Endothelial cell of umbilical vein (primary cell): ENCODE data around the gene SLC2A1. TPM values are rescaled to one million over a fixed set of nuclear protein-coding genes. Genes with fewer than 3 reads are reported as not detected.

Source experiments
- BruUV-seq: library from RNA; stranded (reverse); fragments of 400-500 nt; replicated peaks from 2 replicates; lab custom pipeline; 2021; lab: Mats Ljungman, UMichigan
- CTCF ChIA-PET: fragments of 300-600, 350-600 bp; sonication (Branson Sonifier 250); formaldehyde crosslinking; loops from one replicate; lab custom pipeline; 2021; ENCODE audit warnings: antibody characterized with exemption, inconsistent platforms; lab: Charles Lee
- POLR2A ChIA-PET: fragments of 300-600, 350-600 bp; sonication (Branson Sonifier 250); formaldehyde crosslinking; loops from one replicate; lab custom pipeline; 2021; ENCODE audit warnings: antibody characterized with exemption, inconsistent platforms; lab: Charles Lee
- DNase-seq: peaks from one replicate; pipeline ENCODE4 v3.0.0-alpha.2; 2011; ENCODE audit warnings: low read depth, low spot score
- FAIRE-seq: peaks from 2 replicates; lab custom pipeline; 2011; peaks lifted over from hg19 to GRCh38; lab: Jason Lieb, UNC
- H2AFZ ChIP-seq: 2 replicates; pipeline ENCODE4 v1.6.0; 2012; ENCODE audit warnings: low read depth, low read length, control low read depth, inconsistent platforms
- H3K27ac ChIP-seq: 2 replicates; pipeline ENCODE4 v1.5.1; 2011; ENCODE audit warnings: low read depth, mild to moderate bottlenecking, control low read depth, low read length, moderate library complexity; ENCODE audit not compliant: insufficient read depth
- H3K27me3 ChIP-seq, 2 experiments: 2 replicates each; pipeline versions ENCODE4 v1.6.0 to v1.6.1; 2011; ENCODE audit warnings: low read length in 2 of 2, mixed read lengths in 1 of 2; ENCODE audit not compliant: control insufficient read depth in 2 of 2, insufficient read depth in 2 of 2
- H3K36me3 ChIP-seq, 2 experiments: 2 replicates in 1 of 2; 3 replicates in 1 of 2; pipeline ENCODE4 v1.5.1; 2011; ENCODE audit warnings: low read length in 2 of 2, mild to moderate bottlenecking in 1 of 2, moderate library complexity in 1 of 2; ENCODE audit not compliant: control insufficient read depth in 2 of 2, insufficient read depth in 2 of 2; ENCODE audit errors: extremely low read depth in 1 of 2
- H3K4me1 ChIP-seq: 3 replicates; pipeline ENCODE4 v1.5.1; 2011; ENCODE audit warnings: mild to moderate bottlenecking, low read length; ENCODE audit not compliant: control insufficient read depth, insufficient read depth; ENCODE audit errors: extremely low read depth
- H3K4me2 ChIP-seq: 2 replicates; pipeline ENCODE4 v1.6.1; 2011; ENCODE audit warnings: low read length, control low read depth, mixed read lengths; ENCODE audit not compliant: insufficient read depth
- H3K4me3 ChIP-seq, 3 experiments: fragments of 200-600 bp in 1 of 3; sonication (generic), shearing (Covaris generic) in 1 of 3; replicated peaks in 1 of 3; 2 replicates each; pipeline ENCODE4 v1.5.1; 2011 to 2016; ENCODE audit warnings: control low read depth in 3 of 3, low read length in 3 of 3, mild to moderate bottlenecking in 2 of 3, inconsistent platforms in 1 of 3, low read depth in 1 of 3, moderate library complexity in 1 of 3; ENCODE audit not compliant: insufficient read depth in 1 of 3
- H3K79me2 ChIP-seq: 2 replicates; pipeline ENCODE4 v1.6.0; 2012; ENCODE audit warnings: low read length, inconsistent platforms; ENCODE audit not compliant: control insufficient read depth, insufficient read depth
- H3K9ac ChIP-seq: replicated peaks from 2 replicates; pipeline ENCODE3; 2011; ENCODE audit warnings: low read length, control low read depth; ENCODE audit not compliant: insufficient read depth; ENCODE audit errors: extremely low read depth
- H3K9me1 ChIP-seq: replicated peaks from 3 replicates; pipeline ENCODE4 v1.6.0; 2011; ENCODE audit warnings: mild to moderate bottlenecking, low read length; ENCODE audit not compliant: control insufficient read depth, insufficient read depth; ENCODE audit errors: extremely low read depth
- H3K9me3 ChIP-seq: replicated peaks from 2 replicates; pipeline ENCODE4 v1.5.1; 2012; ENCODE audit warnings: low read length, inconsistent platforms; ENCODE audit not compliant: control insufficient read depth, insufficient read depth
- H4K20me1 ChIP-seq: replicated peaks from 2 replicates; pipeline ENCODE3; 2011; ENCODE audit warnings: mild to moderate bottlenecking, low read length; ENCODE audit not compliant: control insufficient read depth, insufficient read depth; ENCODE audit errors: extremely low read depth
- EZH2 ChIP-seq: IDR thresholded peaks from 2 replicates; pipeline ENCODE4 v1.6.1; 2012; ENCODE audit warnings: borderline replicate concordance, low read depth, mild to moderate bottlenecking, moderate library complexity, low read length, inconsistent platforms; ENCODE audit not compliant: severe bottlenecking
- FOS ChIP-seq: IDR thresholded peaks from 2 replicates; pipeline ENCODE4 v1.6.1; 2011; ENCODE audit warnings: mild to moderate bottlenecking, low read length, moderate library complexity, borderline replicate concordance; ENCODE audit not compliant: insufficient read depth
- GATA2 ChIP-seq: IDR thresholded peaks from 2 replicates; pipeline ENCODE4 v1.7.0; 2011; ENCODE audit warnings: low read depth, mild to moderate bottlenecking, moderate library complexity, mixed read lengths, low read length; ENCODE audit not compliant: insufficient read length, insufficient read depth
- JUN ChIP-seq: IDR thresholded peaks from 2 replicates; pipeline ENCODE4 v1.6.1; 2011; ENCODE audit warnings: borderline replicate concordance, low read depth; ENCODE audit not compliant: insufficient read length, insufficient read depth
- MYC ChIP-seq: IDR thresholded peaks from one replicate; pipeline ENCODE4 v1.6.1; 2011; ENCODE audit warnings: mild to moderate bottlenecking, low read depth, low read length
- POLR2A ChIP-seq: IDR thresholded peaks from 2 replicates; pipeline ENCODE4 v1.6.1; 2012; ENCODE audit warnings: low read depth, mild to moderate bottlenecking, control low read depth, low read length
- POLR2AphosphoS5 ChIP-seq: IDR thresholded peaks from 2 replicates; pipeline ENCODE4 v1.6.1; 2012; ENCODE audit warnings: low read depth, mild to moderate bottlenecking, control low read depth, low read length, moderate library complexity; ENCODE audit not compliant: insufficient read depth
- dilution Hi-C: fragments of 300-500 bp; cut with MboI; formaldehyde crosslinking; loops from one replicate; pipeline ENCODE4 v1.15.0; 2019; ENCODE audit warnings: low sequenced_read_pairs; ENCODE audit not compliant: extremely low pct_ligation_motif_present
- intact Hi-C: fragments of 100-400 bp; cut with micrococcal nuclease; formaldehyde crosslinking; loops from one replicate; pipeline ENCODE4 v1.10.0; 2022
- polyA plus RNA-seq, 4 experiments: library from polyadenylated mRNA; depleted of rRNA in 3 of 4; stranded (reverse) in 3 of 4; unstranded in 1 of 4; fragments of >200 nt; gene quantifications; 2 replicates each; pipeline versions ENCODE4 v1.2.1 to v1.2.3, GENCODE V29; 2011 to 2012; ENCODE audit warnings: missing spikeins in 1 of 4
- total RNA-seq: library from RNA; stranded (reverse); gene quantifications from 2 replicates; pipeline ENCODE4 v1.2.3, GENCODE V29; 2021
- TF ChIP-seq, protein P1 (sequence below): IDR thresholded peaks from 2 replicates; pipeline ENCODE4 v1.6.1; 2011; ENCODE audit not compliant: insufficient read depth, insufficient read length
- TF ChIP-seq, protein P2 (sequence below), 2 donors: IDR thresholded peaks; 1 replicate in 1 of 2; 2 replicates in 1 of 2; pipeline ENCODE4 v1.5.1; 2011; ENCODE audit warnings: low read length in 2 of 2, mild to moderate bottlenecking in 2 of 2, moderate library complexity in 2 of 2, control low read depth in 1 of 2, inconsistent platforms in 1 of 2, low read depth in 1 of 2; ENCODE audit not compliant: insufficient read depth in 1 of 2; ENCODE audit errors: extremely low read depth in 1 of 2

The SLC2A1 gene
- total and polyA plus RNA-seq, 2 donors (not counting 3 experiments of a cell fraction or from before 2014, with no cell fraction given), result 42.2 to 46.5 TPM

DNA sequence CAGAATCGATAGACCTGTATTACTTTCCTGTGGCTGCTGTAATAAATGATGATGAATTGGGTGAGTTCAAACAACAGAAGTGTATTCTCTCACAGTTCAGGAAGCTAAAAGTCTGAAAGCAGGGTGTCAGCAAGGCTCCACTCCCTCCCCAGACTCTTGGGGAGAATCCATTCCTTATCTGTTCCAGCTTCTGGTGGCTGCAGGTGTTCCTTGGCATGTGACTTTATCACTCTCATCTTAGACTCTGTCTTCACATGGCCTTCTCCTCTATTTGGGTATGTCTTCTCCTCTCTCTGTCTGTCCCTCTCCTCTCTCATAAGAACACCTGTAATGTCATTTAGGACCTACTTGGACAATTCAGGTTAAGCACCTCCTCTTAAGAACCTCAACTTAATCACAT is 44.1 kb upstream of the SLC2A1 start:
- Histone ChIP-seq H4K20me1 (no peaks in the 10 kb centered on the region), H3K9me1 (no peaks in the 10 kb centered on the region), H3K27me3 (peaks cover 6 to 7% of the 10 kb centered on the region in 2 experiments), H2AFZ (no peak overlapping the region), H3K9me3 (no peaks in the 10 kb centered on the region), H3K79me2 (no peaks in the 10 kb centered on the region), H3K4me3 (no peak overlapping the region), H3K4me2 (no peak overlapping the region), H3K36me3 (no peaks in the 10 kb centered on the region), H3K9ac (no peak overlapping the region), H3K27ac (no peak overlapping the region), H3K4me1 (no peaks in the 10 kb centered on the region)
- no TSS peak for BruUV-seq
- ChIA-PET POLR2A (no interaction called here), CTCF (no interaction called here)
- no peak for TF ChIP-seq EZH2
- no peak for TF ChIP-seq POLR2AphosphoS5
- TF ChIP-seq GATA2, result no peak
- TF ChIP-seq, protein P1, sequence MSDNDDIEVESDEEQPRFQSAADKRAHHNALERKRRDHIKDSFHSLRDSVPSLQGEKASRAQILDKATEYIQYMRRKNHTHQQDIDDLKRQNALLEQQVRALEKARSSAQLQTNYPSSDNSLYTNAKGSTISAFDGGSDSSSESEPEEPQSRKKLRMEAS, result no peak
- TF ChIP-seq, protein P2, sequence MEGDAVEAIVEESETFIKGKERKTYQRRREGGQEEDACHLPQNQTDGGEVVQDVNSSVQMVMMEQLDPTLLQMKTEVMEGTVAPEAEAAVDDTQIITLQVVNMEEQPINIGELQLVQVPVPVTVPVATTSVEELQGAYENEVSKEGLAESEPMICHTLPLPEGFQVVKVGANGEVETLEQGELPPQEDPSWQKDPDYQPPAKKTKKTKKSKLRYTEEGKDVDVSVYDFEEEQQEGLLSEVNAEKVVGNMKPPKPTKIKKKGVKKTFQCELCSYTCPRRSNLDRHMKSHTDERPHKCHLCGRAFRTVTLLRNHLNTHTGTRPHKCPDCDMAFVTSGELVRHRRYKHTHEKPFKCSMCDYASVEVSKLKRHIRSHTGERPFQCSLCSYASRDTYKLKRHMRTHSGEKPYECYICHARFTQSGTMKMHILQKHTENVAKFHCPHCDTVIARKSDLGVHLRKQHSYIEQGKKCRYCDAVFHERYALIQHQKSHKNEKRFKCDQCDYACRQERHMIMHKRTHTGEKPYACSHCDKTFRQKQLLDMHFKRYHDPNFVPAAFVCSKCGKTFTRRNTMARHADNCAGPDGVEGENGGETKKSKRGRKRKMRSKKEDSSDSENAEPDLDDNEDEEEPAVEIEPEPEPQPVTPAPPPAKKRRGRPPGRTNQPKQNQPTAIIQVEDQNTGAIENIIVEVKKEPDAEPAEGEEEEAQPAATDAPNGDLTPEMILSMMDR (IDR thresholded peaks at IDR 0.05; ENCODE audit: extremely low read depth in 1 of 2, insufficient read depth in 1 of 2, low read depth in 1 of 2, low read length in 2 of 2), result no peak
- no peak for TF ChIP-seq JUN
- TF ChIP-seq FOS, result no peak
- no peak for TF ChIP-seq MYC
- no peak for TF ChIP-seq POLR2A
- intact Hi-C loops, result no loop called here
- DNase-seq, result no peak
- dilution Hi-C loops, result no loop called here
- no peak for FAIRE-seq
